HepG2 (cell line): Measurements from ENCODE around the gene KAT6B. TPM values are rescaled to one million over a fixed set of nuclear protein-coding genes. Genes with fewer than 3 reads are reported as not detected.

Experiments used
- ATAC-seq: fragments of 200-7000 bp; cut with Tn5 transposase; 3 replicates; pipeline ENCODE4 v1.9.1; 2020; ENCODE audit warnings: mild to moderate bottlenecking, moderate library complexity
- BruUV-seq: library from RNA; stranded (reverse); fragments of 400-500 nt; replicated peaks from 2 replicates; lab custom pipeline; 2021; lab: Mats Ljungman, UMichigan
- CTCF ChIA-PET: fragments of 300-600 bp; formaldehyde crosslinking; extraction: SDS; loops from one replicate; lab custom pipeline; 2021; ENCODE audit warnings: low total read pairs, inconsistent platforms, low intra/inter-chr PET ratio; lab: Yijun Ruan, JAX
- POLR2A ChIA-PET: fragments of 350-600 bp; sonication (Branson Sonifier 250); formaldehyde crosslinking; loops from one replicate; lab custom pipeline; 2020; ENCODE audit warnings: antibody characterized with exemption, inconsistent platforms; lab: Yijun Ruan, JAX
- DNase-seq: peaks from one replicate; pipeline ENCODE4 v3.0.0-alpha.2; 2015; ENCODE audit warnings: low spot score
- FAIRE-seq: peaks from 3 replicates; lab custom pipeline; 2011; peaks lifted over from hg19 to GRCh38; lab: Jason Lieb, UNC
- H2AFZ ChIP-seq: one replicate; pipeline ENCODE4 v1.6.1; 2011; ENCODE audit warnings: low read length, inconsistent platforms
- H3K27ac ChIP-seq: fragments of 300-600 bp; 3 replicates; pipeline ENCODE4 v1.8.0; 2011; ENCODE audit warnings: mixed run types, mild to moderate bottlenecking, mixed read lengths, low read length, inconsistent platforms; ENCODE audit not compliant: insufficient read depth; ENCODE audit errors: extremely low read length
- H3K27me3 ChIP-seq, 2 experiments: fragments of 200-600 bp in 1 of 2; 2 replicates in 1 of 2; 3 replicates in 1 of 2; pipeline versions ENCODE4 v1.6.0 to v1.8.0; 2011; ENCODE audit warnings: low read length in 2 of 2, mild to moderate bottlenecking in 2 of 2, moderate library complexity in 2 of 2, inconsistent platforms in 1 of 2; ENCODE audit not compliant: insufficient read depth in 2 of 2, control insufficient read depth in 1 of 2
- H3K36me3 ChIP-seq, 2 experiments: fragments of 200-600 bp in 1 of 2; replicated peaks in 1 of 2; 2 replicates in 1 of 2; 3 replicates in 1 of 2; pipeline versions ENCODE4 v1.5.1 to v1.8.0; 2011; ENCODE audit warnings: low read length in 2 of 2, inconsistent platforms in 1 of 2; ENCODE audit not compliant: insufficient read depth in 2 of 2, control insufficient read depth in 1 of 2
- H3K4me1 ChIP-seq: 2 replicates; pipeline ENCODE4 v1.5.1; 2012; ENCODE audit warnings: low read length, inconsistent platforms; ENCODE audit not compliant: insufficient read depth
- H3K4me2 ChIP-seq: 2 replicates; pipeline ENCODE4 v1.6.0; 2011; ENCODE audit warnings: low read depth, low read length, inconsistent platforms
- H3K4me3 ChIP-seq, 3 experiments: fragments of 200-600 bp in 1 of 3; sonication (generic), shearing (Covaris generic) in 1 of 3; replicated peaks in 1 of 3; 2 replicates each; pipeline ENCODE4 v1.5.1; 2011 to 2016; ENCODE audit warnings: low read length in 3 of 3, inconsistent platforms in 2 of 3, low read depth in 2 of 3, mild to moderate bottlenecking in 2 of 3, control low read depth in 1 of 3, mixed read lengths in 1 of 3; ENCODE audit not compliant: insufficient read depth in 1 of 3
- H3K79me2 ChIP-seq: one replicate; pipeline ENCODE4 v1.6.1; 2011; ENCODE audit warnings: low read length, inconsistent platforms; ENCODE audit not compliant: insufficient read depth
- H3K9ac ChIP-seq: 2 replicates; pipeline ENCODE4 v1.6.0; 2011; ENCODE audit warnings: mild to moderate bottlenecking, low read depth, low read length, inconsistent platforms; ENCODE audit not compliant: insufficient read depth
- H3K9me3 ChIP-seq: 2 replicates; pipeline ENCODE4 v1.5.1; 2012; ENCODE audit warnings: mild to moderate bottlenecking, low read length
- H4K20me1 ChIP-seq: 2 replicates; pipeline ENCODE4 v1.6.0; 2011; ENCODE audit warnings: inconsistent platforms, mild to moderate bottlenecking, low read length, moderate library complexity; ENCODE audit not compliant: insufficient read depth
- EEA1 ChIP-seq: sonication (generic); formaldehyde crosslinking; IDR thresholded peaks from 2 replicates; pipeline ENCODE4 v1.5.1; 2020; ENCODE audit warnings: mild to moderate bottlenecking, missing genetic modification reagents, borderline replicate concordance
- FOXA1 ChIP-seq, 2 experiments: fragments of 450-650 bp in 1 of 2; sonication (generic) in 1 of 2; formaldehyde crosslinking in 1 of 2; IDR thresholded peaks; 2 replicates each; pipeline versions ENCODE4 v1.4.0 to v1.6.1; 2016 to 2020; ENCODE audit warnings: missing genetic modification reagents in 1 of 2
- MIER3 ChIP-seq: IDR thresholded peaks from 2 replicates; pipeline ENCODE4 v1.6.1; 2016; ENCODE audit warnings: missing compliant biosample characterization, borderline replicate concordance
- PAF1 ChIP-seq: IDR thresholded peaks from 2 replicates; pipeline ENCODE4 v1.6.1; 2016; ENCODE audit warnings: missing genetic modification reagents, missing compliant biosample characterization
- RFXAP ChIP-seq: sonication (generic); formaldehyde crosslinking; IDR thresholded peaks from 2 replicates; pipeline ENCODE4 v1.4.0; 2020; ENCODE audit warnings: missing genetic modification reagents, borderline replicate concordance
- SSRP1 ChIP-seq: IDR thresholded peaks from 2 replicates; pipeline ENCODE4 v1.6.1; 2016; ENCODE audit warnings: control low read depth
- ZFX ChIP-seq: sonication (generic); formaldehyde crosslinking; IDR thresholded peaks from 2 replicates; pipeline ENCODE4 v1.4.0; 2020; ENCODE audit warnings: mild to moderate bottlenecking, low read depth, missing genetic modification reagents, moderate library complexity
- ZNF430 ChIP-seq: sonication (generic); formaldehyde crosslinking; IDR thresholded peaks from 2 replicates; pipeline ENCODE4 v1.9.0; 2021; ENCODE audit warnings: mild to moderate bottlenecking, missing genetic modification reagents
- ZNF562 ChIP-seq: sonication (generic); formaldehyde crosslinking; IDR thresholded peaks from 2 replicates; pipeline ENCODE4 v1.8.0; 2022; ENCODE audit warnings: missing genetic modification reagents, borderline replicate concordance
- ZNF567 ChIP-seq: sonication (generic); formaldehyde crosslinking; IDR thresholded peaks from 2 replicates; pipeline ENCODE4 v1.8.1; 2023; ENCODE audit warnings: mild to moderate bottlenecking, missing genetic modification reagents, borderline replicate concordance
- WGBS: methylation state at CpG from one replicate; pipeline ENCODE4 v1.1.6; 2017; ENCODE audit warnings: low lambda C conversion rate; 5-methylcytosine and 5-hydroxymethylcytosine counted together
- in situ Hi-C: cut with HindIII; loops from 2 replicates; pipeline ENCODE4 v1.10.0; 2017; ENCODE audit warnings: low pct_unique_long_range_greater_than_20kb; ENCODE audit not compliant: extremely low pct_ligation_motif_present
- intact Hi-C: fragments of 100-400 bp; cut with micrococcal nuclease; formaldehyde crosslinking; loops from one replicate; pipeline ENCODE4 v1.10.0; 2022; ENCODE audit not compliant: unreplicated experiment
- polyA plus RNA-seq, 8 experiments: library from polyadenylated mRNA; depleted of rRNA in 3 of 8; stranded (reverse) in 7 of 8; unstranded in 1 of 8; fragments of >200 nt; fragmentation: Illumina TruSeq in 4 of 8; extraction: Trizol in 4 of 8; gene quantifications; 2 replicates each; pipeline versions ENCODE4 v1.2.1 to v1.2.3, GENCODE V29; 2011 to 2016; ENCODE audit warnings: low read depth in 4 of 8, missing spikeins in 1 of 8, mixed read lengths in 1 of 8; ENCODE audit not compliant: insufficient read depth in 1 of 8
- total RNA-seq, 5 experiments: library from RNA; depleted of rRNA; stranded (reverse); fragments of >200 nt; fragmentation: Illumina TruSeq; extraction: Trizol; gene quantifications; 2 replicates each; pipeline ENCODE4 v1.2.3, GENCODE V29; 2016; ENCODE audit warnings: low read depth in 1 of 5
- TF ChIP-seq, protein P1 (sequence below): sonication (generic); formaldehyde crosslinking; IDR thresholded peaks from 2 replicates; pipeline ENCODE4 v1.8.0; 2022; ENCODE audit warnings: mild to moderate bottlenecking, missing genetic modification reagents
- TF ChIP-seq, protein P2 (sequence below): sonication (generic); formaldehyde crosslinking; IDR thresholded peaks from 2 replicates; pipeline ENCODE4 v1.5.1; 2020; ENCODE audit warnings: missing genetic modification reagents, mild to moderate bottlenecking, borderline replicate concordance

The KAT6B gene
- total and polyA plus RNA-seq, 2 of the 13 experiments (the other 11 are each of a cell fraction or from before 2014, with no cell fraction given): 3.0 to 9.5 TPM

DNA sequence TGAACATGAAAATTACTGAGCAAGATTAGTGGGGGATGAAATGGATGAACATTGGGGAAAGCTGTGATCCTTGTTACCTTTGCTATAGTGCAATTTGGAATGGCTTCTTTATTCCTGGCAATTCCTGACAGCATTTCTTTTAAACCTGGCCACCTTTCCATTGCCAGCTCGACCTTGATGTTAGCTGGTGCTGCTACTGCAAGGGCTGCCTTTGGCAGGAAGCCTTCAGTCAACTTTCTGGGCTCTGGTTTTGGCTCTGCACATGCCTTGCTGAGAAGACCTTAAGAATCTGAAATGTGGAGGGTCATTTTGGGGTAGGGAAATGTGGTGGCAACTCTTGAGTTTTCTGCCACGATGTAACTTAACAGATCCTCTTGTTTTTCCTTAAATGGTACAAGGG is 64.7 kb downstream of the KAT6B start (continued):
- TF ChIP-seq ZFX (CRISPR knock-in tag): no peak

DNA sequence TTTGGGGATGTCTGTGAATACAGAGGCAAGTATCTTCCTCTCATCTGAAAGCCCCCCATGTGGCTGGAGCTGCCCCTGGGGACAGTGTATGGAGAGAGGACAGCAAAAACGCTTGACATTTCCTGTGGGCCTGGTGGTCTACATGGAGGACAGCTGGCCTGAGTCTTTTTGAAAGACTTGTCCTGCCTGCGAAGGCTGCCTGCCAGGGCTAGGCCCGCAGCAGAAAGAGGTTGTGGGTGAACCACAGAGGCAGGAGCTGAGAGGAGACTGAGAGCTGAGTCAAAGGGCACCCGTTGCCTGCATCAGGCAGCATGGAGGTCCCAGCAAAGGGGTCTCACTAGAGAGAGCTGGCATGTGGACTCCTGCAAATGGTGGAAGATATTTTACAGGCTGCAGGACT is 66.4 kb downstream of the KAT6B start:
- ChIA-PET CTCF (no interaction called here), POLR2A (no interaction called here)
- Histone ChIP-seq H3K4me3 (no peak overlapping the region), H4K20me1 (no peaks in the 10 kb centered on the region), H3K79me2 (peaks cover 1% of the 10 kb centered on the region), H3K9ac (no peak overlapping the region), H3K27ac (no peak overlapping the region), H3K36me3 (no peaks in the 10 kb centered on the region), H3K4me2 (no peak overlapping the region), H3K4me1 (peaks cover 10% of the 10 kb centered on the region)
- in situ Hi-C loops (loop anchor here (10.0 kb wide), 1 partner anchor 212 kb away; a partner anchor contains a TSS), intact Hi-C loops (no loop called here)
- DNase-seq (no peak), ATAC-seq (no peak)
- BruUV-seq: no TSS peak
- WGBS: 98% methylated on average over 4 of the region's 4 CpGs
- TF ChIP-seq PAF1 (CRISPR knock-in tag) (no peak), SSRP1 (CRISPR knock-in tag) (no peak), EEA1 (CRISPR knock-in tag) (no peak), ZNF562 (CRISPR knock-in tag) (no peak), RFXAP (CRISPR knock-in tag) (no peak), ZNF567 (no peak), MIER3 (CRISPR knock-in tag) (no peak), ZNF430 (CRISPR knock-in tag) (no peak), FOXA1 (IDR thresholded peaks at IDR 0.05) (no peak), FOXA1 (CRISPR knock-in tag; IDR thresholded peaks at IDR 0.05) (no peak)
- TF ChIP-seq, protein P1, sequence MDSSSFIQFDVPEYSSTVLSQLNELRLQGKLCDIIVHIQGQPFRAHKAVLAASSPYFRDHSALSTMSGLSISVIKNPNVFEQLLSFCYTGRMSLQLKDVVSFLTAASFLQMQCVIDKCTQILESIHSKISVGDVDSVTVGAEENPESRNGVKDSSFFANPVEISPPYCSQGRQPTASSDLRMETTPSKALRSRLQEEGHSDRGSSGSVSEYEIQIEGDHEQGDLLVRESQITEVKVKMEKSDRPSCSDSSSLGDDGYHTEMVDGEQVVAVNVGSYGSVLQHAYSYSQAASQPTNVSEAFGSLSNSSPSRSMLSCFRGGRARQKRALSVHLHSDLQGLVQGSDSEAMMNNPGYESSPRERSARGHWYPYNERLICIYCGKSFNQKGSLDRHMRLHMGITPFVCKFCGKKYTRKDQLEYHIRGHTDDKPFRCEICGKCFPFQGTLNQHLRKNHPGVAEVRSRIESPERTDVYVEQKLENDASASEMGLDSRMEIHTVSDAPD (CRISPR knock-in tag): no peak
- TF ChIP-seq, protein P2, sequence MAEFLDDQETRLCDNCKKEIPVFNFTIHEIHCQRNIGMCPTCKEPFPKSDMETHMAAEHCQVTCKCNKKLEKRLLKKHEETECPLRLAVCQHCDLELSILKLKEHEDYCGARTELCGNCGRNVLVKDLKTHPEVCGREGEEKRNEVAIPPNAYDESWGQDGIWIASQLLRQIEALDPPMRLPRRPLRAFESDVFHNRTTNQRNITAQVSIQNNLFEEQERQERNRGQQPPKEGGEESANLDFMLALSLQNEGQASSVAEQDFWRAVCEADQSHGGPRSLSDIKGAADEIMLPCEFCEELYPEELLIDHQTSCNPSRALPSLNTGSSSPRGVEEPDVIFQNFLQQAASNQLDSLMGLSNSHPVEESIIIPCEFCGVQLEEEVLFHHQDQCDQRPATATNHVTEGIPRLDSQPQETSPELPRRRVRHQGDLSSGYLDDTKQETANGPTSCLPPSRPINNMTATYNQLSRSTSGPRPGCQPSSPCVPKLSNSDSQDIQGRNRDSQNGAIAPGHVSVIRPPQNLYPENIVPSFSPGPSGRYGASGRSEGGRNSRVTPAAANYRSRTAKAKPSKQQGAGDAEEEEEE (CRISPR knock-in tag): no peak
- TF ChIP-seq, all 625 proteins: peak for 0
- H3K9me3 ChIP-seq: no peaks in the 10 kb centered on the region
- no peak for FAIRE-seq
- no peaks in the 10 kb centered on the region for H3K27me3 ChIP-seq
- H2AFZ ChIP-seq: no peak overlapping the region
